Stimulated activated CD4-positive, alpha-beta T cell treated with anti-CD3 and anti-CD28 coated beads, Interleukin-2, amount 100 ng/mL, for 4 hours (primary cell): ENCODE results near the gene KMT5C.

Experiments
- DNase-seq: peaks from one replicate; pipeline ENCODE4 v3.0.0-alpha.2; 2020; ENCODE audit warnings: low read depth

KMT5C gene

DNA sequence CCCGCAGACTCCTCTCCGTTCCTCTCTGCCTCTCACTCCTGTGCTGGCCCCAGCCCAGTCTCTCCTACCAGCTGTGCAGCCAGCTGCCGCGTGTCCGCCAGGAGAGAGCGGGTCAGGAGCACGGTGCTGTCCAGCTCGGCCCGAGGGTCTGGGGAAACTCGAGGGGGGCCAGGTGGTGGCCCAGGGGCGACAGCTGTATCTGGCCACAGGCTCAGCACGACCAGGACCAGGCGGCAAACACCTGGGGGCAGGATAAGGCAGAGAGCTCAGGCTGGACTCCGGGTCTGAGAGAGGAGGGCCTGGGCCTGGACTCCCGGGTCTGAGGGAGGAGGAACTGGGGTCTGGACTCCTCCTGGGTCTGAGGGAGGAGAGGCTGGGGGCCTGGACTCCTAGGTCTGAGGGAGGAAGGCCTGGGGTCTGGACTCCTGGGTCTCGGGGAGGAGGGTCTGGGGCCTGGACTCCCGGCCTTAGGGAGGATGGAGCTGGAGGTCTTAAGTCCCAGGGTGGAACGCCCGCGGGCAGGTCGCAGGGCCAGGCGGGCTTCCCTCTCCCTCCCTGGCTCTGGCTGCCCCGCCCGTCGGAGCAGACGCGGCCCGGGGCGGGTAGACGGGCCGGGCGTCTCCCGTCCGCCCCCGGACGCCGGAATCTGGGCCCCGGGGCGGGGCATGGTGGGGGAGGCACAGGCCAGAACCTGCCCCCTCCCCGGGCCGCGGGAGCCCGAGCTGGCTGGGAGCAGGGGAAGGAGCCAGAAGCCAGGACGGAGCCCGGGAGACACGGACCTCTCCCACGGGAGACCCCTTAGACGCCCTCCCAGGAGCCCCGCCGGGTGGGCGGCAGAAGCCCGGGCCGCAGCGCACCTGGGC lies 29.3 kb downstream of the KMT5C start:
- no peak for DNase-seq

DNA sequence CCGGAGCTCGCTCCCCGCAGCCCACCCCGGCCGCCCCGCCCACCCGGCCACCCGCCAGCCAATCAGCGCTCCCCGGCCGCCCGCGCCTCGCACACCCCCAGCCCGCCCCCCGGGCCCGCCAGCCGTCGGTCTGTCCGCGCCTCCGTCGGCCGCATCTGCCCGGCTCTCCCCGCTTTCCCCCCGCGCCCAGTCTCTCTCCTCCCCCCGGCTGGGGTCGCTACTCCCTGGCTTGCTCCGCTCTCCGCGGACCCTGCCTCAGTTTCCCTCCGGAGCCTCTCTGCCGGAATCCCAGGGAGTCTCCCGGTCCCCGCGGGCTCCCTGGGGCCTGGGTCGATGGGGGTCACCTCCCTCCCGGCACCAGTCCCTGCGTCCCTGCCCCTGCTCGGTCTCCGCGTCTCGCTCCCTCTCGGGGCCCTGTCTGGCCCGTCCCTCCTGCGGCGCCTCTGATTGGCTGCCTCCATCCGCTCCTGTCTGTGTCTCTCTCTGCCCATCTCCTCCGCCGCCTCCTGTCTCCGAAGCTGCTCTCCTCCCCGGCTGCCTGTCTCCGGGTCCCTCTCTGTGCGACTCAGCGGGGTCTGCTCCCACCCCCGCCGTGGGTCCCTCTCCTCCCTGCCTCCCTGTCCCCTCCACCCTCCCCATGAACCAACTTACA lies 30.1 kb downstream of the KMT5C start:
- DNase-seq, result no peak

DNA sequence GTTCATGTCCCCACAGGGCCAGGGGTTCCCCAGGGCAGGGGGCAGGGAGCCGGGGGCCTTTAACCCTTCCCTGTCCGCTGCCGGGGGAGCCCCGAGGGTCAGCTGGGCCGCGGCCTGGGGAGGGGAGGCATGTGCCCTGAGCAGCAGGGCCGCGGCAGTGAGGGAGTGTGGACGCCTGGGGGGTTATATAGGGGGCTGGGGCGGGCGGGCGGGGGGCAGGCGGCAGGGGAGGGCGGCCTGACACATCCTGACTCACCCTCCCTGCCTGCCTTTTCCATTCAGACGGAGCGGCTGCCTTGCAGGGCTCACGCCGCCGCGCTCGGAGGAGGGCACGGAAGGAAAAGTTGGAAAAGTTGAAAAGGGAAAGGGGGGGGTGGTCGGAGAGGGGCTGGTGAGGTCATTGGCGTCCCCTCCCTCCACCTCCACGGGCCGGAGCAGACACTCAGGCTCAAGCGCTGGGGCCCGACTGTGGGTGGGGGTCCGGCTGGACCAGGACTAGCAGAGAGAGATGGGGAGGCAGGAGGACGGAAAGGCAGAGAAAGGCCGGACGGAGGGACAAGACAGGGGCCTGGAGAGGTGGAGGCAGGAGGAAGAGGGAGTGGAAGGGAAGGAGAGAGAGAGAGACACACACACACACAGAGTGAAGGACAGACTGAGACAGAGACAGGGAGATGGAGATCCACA lies 30.8 kb downstream of the KMT5C start, which contains the start of gene IL11:
Gene IL11, minus strand, starts transcription at position 159 of the 684 bp plus-strand sequence. Its CDS starts 153 bp downstream, at position 6.
- no peak for DNase-seq

DNA sequence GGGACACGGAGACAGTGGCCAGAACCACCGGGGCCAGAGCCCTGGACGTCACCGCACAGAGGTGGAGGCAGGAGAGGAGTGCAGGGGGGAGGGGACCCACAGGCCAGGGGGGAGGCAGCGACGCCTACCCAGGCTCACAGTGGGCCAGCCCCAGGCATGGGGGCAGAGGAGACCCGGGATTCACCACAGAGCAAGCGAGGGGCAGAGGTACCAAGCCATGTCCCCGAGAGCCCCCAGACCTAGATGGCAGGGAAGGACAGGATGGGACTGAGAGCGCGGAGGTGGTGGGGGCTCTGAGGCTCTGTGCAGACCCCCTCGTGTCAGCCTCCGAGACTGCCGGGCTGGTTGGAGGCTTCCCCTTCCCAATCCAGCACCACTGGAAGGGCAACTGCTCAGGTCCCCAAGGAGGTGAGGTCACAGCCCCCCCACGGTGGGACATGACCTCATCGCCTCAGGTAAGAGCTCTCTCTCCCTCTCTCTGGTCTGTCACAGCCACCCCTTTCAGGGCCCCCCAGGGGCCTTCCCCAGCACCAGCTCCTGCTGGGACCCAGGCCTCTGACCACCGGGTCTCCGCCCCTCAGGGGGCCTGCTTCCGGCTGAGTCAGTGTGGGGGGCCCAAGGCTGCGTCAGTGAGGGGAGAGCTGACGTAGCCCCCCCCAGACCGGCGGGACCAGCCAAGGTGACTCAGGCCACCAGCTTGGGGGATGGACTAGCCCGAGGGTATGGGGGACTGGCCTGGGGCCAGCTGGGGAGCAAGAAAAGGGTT lies 32.8 kb downstream of the KMT5C start:
- no peak for DNase-seq

DNA sequence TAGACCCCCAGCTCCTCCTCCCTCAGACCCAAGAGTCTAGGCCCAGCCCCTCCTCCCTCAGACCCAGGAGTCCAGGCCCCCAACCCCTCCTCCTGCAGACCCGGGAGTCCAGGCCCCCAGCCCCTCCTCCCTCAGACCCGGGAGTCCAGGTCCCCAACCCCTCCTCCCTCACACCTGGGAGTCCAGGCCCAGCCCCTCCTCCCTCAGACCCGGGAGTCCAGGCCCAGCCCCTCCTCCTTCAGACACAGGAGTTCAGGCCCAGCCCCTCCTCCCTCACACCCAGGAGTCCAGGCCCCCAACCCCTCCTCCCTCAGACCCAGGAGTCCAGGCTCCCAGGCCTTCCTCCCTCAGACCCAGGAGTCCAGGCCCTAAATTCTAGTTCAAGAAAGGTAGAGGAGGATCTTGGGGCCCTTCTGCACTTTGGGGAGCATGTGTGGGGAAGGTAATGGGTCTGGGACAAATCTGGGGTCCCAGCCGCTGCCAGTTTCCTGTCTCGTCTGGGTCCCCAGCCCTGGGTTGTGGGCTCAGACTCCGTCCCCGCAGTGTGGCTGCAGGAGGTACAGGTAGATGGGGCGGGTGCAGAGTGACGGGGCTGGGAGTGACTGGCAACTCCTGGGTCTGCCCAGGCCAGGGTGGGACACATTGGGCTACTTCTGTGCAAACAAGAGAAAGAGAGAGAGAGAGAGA lies 33.8 kb downstream of the KMT5C start:
- no peak for DNase-seq

DNA sequence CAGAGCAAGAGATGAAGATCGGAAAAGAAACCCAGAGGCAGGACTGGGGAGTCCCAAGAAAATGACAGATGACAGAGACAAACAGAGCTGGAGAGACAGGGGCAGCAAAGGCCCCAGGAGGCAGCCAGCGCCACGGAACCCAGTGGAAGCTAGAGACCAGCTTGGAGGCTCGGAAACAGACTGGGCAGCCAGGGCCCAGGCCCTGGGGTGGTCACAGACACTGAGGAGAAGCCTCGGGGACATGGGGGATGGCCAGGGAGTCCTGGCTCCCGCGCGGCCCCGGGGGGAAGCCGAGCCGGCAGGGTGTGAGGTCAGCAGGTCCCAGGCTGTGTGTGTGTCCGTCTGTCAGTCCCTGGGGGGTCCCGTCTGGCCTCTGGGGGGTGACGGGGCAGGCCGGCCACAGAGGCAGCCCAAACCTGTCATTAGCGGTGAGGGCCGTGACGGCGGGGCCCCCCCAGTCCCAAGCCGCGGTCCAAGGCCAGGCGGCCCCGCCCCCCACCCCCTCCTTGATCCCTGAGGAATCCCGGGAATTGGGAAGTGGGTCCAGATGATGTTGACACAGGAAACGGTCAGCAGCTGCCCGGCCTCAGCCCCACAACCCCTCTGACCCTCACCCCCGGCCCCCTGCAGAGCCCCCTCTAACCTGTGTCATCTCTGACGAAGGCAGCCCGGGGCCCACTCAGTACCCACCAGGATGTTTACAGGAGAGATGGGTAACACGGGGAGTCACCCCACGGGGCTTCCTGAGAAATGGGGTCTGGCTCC lies 34.5 kb downstream of the KMT5C start:
- no peak for DNase-seq

DNA sequence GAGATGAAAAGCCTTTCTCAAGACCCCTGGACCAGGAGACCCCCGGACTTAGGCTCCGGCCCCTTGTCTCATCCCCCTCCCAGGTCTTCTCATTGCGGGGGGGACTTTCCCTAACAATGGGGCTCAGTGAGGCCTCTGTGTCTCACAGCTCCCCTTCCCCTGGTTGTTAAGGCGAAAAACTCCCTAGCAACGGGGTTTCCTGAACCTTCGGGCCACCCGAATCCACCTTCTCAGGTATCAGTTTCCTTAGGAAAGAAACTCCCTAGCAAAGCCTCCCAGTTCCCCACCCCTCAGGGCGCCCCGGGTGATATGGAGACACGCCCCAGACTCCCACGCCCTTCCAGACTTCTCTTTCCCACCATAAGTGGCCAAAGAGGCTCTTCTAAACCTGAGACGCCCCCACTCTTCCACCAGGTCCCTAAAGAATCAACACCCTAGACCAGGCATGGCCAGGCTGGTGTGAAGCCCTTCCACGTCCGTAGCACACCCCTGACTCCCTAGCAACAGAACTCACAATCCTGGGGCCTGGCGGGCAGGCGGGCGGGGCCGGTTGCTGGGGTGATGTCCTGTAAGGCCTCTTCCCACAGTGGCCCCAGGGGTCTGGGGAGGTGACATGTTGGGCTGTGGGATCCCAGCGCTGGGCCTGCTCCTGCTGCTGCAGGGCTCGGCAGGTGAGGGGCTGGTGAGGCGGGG lies 36.7 kb downstream of the KMT5C start, which contains the start of gene TMEM190:
Gene TMEM190, plus strand, starts transcription at position 586 of the 693 bp plus-strand sequence. Its CDS starts 28 bp downstream, at position 614.
- no peak for DNase-seq

DNA sequence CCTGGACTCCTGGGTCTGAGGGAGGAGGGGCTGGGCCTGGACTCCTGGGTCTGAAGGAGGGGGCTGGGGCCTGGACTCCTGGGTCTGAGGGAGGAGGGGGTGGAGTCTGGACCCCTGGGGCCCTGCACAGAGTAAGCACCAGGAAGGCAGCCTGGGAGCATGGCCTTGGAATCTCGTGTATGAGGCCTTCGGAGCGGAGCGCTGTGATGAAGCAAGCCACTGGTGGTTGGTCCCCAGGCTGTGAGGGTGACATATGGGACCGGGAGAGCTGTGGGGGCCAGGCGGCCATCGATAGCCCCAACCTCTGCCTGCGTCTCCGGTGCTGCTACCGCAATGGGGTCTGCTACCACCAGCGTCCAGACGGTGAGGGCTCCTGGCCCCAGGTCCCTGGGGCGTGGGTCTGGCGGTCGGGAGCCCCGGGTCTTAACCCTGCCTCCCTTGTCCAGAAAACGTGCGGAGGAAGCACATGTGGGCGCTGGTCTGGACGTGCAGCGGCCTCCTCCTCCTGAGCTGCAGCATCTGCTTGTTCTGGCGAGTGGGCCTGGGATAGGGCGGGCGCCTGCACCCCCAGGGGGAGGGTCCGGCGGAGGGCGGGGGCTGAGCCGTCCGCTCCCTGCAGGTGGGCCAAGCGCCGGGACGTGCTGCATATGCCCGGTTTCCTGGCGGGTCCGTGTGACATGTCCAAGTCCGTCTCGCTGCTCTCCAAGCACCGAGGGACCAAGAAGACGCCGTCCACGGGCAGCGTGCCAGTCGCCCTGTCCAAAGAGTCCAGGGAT lies 37.9 kb downstream of the KMT5C start:
- no peak for DNase-seq

DNA sequence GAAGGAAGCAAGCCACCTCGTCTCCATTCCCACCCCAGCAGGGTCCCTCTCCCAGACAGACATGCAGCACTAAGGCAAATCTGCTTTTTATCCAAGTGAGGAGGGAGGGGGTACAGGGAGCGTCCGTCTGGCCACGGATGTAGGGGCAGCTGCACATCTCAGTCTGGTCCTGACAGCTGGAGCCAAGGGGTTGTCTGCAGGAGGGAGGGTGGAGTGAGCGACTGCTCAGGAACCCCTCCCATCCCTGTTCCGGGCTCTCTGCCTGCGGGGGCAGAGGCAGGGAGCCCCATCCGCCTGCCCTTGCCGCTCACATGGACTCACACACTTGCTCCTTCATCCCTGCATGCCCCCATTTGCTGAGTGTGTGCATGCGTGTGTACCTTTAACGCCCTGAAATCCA lies 39.5 kb downstream of the KMT5C start:
- DNase-seq, result no peak

DNA sequence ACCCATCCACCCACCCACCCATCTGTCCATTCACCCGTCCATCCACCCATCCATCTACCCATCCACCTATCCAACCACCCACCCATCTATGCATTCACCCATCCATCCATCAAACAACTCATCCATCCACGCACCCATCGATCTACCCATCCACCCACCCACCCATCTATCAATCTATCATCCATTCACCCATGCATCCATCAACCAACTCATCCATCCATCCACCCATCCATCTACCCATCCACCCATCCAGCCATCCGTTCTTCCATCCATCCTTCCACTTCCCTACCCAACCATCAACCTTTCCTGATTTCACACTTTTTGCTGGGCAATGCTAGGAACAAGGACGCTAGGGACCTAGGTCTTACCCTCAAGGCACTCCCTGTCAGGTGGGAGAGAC lies 42.3 kb downstream of the KMT5C start:
- DNase-seq, result no peak

DNA sequence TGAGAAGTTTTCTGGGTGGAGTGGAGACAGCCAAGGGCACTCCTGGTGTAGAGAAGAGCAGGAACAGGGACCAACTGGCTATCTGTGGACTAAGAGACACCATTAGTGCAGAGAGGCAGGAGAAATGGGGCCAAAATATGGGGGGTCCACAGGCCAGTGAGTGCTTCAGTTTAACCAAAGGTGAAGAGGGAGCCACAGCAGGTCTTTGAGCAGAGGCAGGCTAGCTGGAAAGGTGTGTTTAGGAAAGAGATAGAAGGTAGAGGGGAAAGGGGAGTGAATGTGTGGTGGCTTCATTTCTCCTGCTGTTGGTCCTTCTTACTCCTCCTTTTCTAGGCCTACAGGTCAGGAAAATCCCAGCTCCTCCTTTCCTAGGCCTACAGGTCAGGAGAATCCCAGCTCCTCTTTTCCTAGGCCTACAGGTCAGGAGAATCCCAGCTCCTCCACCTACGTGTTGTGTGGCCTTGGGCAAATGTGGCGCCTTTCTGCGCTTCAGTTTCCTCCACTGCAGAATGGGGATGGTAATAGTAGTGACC lies 42.9 kb downstream of the KMT5C start:
- DNase-seq, result no peak

DNA sequence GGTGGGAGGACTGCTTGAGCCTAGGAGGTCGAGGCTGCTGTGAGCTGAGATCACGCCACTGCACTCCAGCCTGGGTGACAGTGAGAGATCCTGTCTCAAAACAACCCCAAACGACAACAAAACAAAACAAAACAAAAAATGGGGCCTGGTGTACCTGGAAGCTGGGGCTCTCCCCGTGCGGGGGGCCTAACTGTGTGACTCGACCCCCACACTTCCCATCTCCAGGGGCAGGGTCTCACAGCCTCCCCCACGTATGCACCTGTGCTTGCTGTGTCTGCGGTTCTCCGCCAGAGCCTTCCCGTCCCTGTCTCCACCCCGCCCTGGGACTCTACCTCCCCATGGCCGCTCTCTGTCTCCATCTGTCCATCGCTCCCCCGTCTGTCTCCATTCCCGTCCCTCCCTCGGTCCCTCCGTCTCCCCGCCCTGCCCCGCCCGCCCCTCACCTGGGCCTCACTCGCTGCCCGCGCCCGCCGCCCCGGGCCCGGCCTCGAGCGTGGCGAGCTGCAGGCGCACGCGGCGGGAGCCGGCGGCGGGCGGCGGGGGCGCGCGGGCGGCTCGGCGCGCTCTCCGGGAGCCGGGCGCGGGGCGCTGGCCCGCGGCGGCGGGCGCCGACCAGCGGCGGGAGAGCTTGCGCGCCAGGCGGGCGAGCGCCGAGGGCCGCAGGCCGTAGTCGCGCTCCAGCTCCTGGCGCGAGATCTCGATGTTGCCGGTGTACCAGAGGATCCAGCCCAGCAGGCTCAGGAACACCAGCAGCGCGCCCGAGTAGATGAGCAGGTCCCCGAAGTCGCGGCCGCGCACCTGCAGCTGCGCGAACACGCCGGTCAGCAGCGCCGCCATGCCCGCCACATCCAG lies 43.8 kb downstream of the KMT5C start:
- DNase-seq, result no peak

DNA sequence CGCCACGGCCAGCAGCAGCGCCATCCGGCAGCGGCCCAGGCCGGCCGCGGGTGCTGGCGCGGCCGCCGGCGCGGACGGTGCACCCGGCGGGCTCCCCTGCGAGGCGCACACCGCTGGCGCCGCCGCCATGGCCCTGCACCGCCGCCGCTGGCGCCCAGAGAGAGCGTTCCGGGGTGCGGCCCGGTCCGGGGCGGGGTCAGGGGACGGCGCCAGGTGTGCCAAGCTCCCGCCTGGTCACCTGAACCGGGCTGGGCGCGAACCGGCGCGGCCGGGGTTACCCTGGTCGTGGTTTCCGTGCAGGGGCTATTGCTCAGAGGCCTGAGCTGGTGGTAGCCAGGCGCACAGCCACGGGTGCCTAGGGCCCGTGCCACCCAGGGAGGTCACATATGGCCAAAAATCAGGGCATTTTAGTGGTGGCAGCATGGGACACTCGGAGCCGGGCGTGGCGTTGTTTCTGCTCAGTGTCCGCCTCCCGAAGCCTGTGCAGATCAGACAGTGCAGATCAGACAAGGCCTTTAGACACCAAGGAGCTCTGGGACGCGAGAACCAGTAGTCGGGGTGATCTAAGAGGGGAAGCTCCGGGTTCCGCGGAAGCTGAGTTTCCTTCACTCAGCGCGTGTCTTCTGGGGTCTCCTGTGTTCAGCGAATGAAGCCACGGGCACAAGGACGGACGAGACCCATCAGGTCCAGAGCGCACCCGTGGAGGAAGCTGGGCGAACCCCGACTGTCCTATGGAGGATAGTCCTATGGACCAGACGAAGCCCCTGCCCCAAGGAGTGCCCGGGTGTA lies 44.6 kb downstream of the KMT5C start, which contains the start of gene TMEM238:
Gene TMEM238, minus strand, starts transcription at position 162 of the 789 bp plus-strand sequence. Its CDS starts 33 bp downstream, at position 129.
- no peak for DNase-seq

DNA sequence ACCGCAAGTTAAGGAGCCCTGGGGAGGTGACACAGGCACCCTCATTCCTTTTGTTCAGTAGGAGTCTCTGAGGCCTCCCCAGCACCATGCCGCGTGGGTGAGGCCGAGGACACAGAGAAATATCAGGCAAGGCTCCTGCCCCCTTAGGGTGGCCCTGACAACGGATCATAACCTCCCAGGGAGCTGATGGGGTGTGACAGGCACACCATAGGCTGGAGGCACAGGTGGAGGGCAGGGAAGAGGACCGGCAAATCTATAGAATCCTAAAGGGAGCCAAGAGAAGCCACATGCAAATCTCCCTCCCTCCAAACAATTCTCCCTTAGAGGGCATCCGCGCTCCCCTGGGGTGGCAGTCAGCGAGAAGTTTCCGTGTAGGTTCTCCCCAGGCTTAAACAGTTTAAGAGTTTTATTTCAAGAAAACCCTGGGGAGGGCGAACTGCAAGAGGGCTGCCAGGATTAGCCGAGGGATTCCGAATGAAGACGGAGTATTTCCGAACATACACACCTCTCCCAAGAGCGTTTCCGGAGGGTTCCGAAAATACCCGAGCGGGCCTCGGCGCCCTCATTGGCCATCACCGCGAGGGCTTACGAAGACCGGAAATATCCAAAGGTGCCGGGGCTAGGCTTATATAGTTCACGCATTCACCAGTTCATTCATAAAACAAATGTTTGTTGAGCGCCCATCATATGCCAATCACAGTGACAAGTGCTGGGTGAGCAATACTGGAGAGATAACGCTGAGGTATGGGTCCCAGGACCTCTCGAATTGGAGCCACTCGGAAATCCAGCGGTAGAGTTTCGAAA lies 45.4 kb downstream of the KMT5C start:
- DNase-seq, result peak; percentile 88

DNA sequence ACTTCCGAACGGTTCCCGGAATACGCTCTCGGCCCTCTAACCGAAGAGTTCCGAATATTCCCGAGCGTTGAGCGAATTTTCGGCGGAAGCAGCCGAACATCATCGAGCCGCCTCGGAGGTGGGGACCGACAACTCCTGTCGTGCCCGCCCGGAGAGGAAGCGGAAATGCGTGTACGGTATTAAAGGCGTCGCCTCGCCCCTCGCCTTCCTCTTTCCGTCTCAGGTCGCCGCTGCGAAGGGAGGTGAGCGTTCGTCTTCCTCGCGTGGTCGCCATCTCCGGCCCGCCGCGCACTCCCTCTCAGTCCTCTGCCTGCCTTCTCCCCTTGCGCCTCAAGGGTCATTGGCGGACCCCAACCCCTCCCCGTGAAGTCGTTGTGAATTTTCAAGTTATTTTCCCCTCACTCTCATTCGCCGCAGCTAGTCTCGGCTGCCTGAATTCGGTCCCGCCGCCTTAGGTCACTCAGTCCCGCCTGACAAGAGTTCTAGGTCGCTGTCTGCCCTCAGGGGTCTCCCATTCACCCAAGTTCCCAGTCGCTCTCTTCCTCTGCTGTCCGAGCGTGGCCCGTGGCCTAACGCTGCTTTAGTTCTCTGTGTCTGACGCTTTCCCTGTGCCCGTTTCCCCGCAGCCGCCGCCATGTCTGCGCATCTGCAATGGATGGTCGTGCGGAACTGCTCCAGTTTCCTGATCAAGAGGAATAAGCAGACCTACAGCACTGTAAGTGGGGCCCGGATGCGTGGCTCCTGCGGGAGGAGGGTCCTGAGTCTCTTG lies 46.2 kb downstream of the KMT5C start, which contains the start of gene RPL28:
Gene RPL28, plus strand, starts transcription at position 209 of the 769 bp plus-strand sequence. Its CDS starts 426 bp downstream, at position 635.
- peak; percentile 97 for DNase-seq
